Gastroesophageal sphincter (tissue), 4 donors: Measurements from ENCODE around the gene LAMC2. TPM values are rescaled to one million over a fixed set of nuclear protein-coding genes. Genes with fewer than 3 reads are reported as not detected.

Source experiments
- ATAC-seq: fragments of 150-250 bp; one replicate; pipeline ENCODE4 v1.9.1; 2016; ENCODE audit warnings: mild to moderate bottlenecking, moderate library complexity
- H3K27ac ChIP-seq, 4 donors: fragments of 200-600 bp; sonication (generic) in 3 of 4; 1 replicate in 3 of 4; 2 replicates in 1 of 4; pipeline ENCODE4 v1.5.1; 2016 to 2019
- H3K27me3 ChIP-seq: fragments of 200-600 bp; sonication (generic); one replicate; pipeline ENCODE4 v1.5.1; 2019
- H3K36me3 ChIP-seq, 2 donors: fragments of 200-600 bp; sonication (generic); one replicate each; pipeline ENCODE4 v1.5.1; 2019; ENCODE audit warnings: control low read depth in 1 of 2
- H3K4me1 ChIP-seq, 3 donors: fragments of 200-600 bp; sonication (generic); 1 replicate in 2 of 3; 2 replicates in 1 of 3; pipeline ENCODE4 v1.5.1; 2016 to 2019; ENCODE audit warnings: control low read depth in 2 of 3
- H3K4me3 ChIP-seq, 2 donors: fragments of 200-600 bp; sonication (generic); one replicate each; pipeline ENCODE4 v1.5.1; 2019; ENCODE audit warnings: mild to moderate bottlenecking in 1 of 2, moderate library complexity in 1 of 2
- H3K9me3 ChIP-seq, 3 donors: fragments of 200-600 bp; sonication (generic); one replicate each; pipeline ENCODE4 v1.5.1; 2017 to 2019; ENCODE audit warnings: control low read depth in 2 of 3
- CTCF ChIP-seq, 4 experiments: fragments of 200-600 bp in 2 of 4; fragments of 450-650 bp in 2 of 4; sonication (generic) in 1 of 4; IDR thresholded peaks; one replicate each; pipeline ENCODE4 v1.5.1; 2017 to 2019; ENCODE audit warnings: antibody characterized with exemption in 4 of 4, mild to moderate bottlenecking in 2 of 4, moderate library complexity in 2 of 4
- EP300 ChIP-seq: sonication (generic); formaldehyde crosslinking; IDR thresholded peaks from one replicate; pipeline ENCODE4 v1.6.1; 2017; ENCODE audit warnings: antibody characterized with exemption, mild to moderate bottlenecking
- POLR2A ChIP-seq, 2 donors: fragments of 450-650 bp; IDR thresholded peaks; one replicate each; pipeline ENCODE4 v1.6.1; 2017; ENCODE audit warnings: antibody characterized with exemption in 2 of 2, mild to moderate bottlenecking in 2 of 2, moderate library complexity in 1 of 2
- POLR2AphosphoS5 ChIP-seq: sonication (generic); formaldehyde crosslinking; IDR thresholded peaks from one replicate; pipeline ENCODE4 v1.6.1; 2017; ENCODE audit warnings: antibody characterized with exemption
- WGBS, 2 donors: methylation state at CpG; one replicate each; pipeline ENCODE4 v1.1.5; 2018; ENCODE audit warnings: low coverage in 1 of 2; 5-methylcytosine and 5-hydroxymethylcytosine counted together
- total RNA-seq, 4 donors: library from RNA; depleted of rRNA; stranded (reverse); fragments of >200 nt; gene quantifications; one replicate each; pipeline ENCODE4 v1.1.0, GENCODE V29; 2016

LAMC2 gene
- total RNA-seq, 4 donors from 2014 or later: 10.2 to 43.4 (median 18.4) TPM

- no peak for TF ChIP-seq POLR2A (IDR thresholded peaks at IDR 0.05)
- TF ChIP-seq CTCF (IDR thresholded peaks at IDR 0.05): no peak
- no peak for TF ChIP-seq POLR2AphosphoS5
- TF ChIP-seq EP300: no peak
- no peaks in the 10 kb centered on the region for H3K4me1 ChIP-seq
- H3K27ac ChIP-seq: no peak overlapping the region
- H3K4me3 ChIP-seq: no peak overlapping the region
- H3K9me3 ChIP-seq: peaks cover 0 to 9% (median 0%) of the 10 kb centered on the region in 3 donors
- H3K36me3 ChIP-seq: no peaks in the 10 kb centered on the region
- 95% methylated on average over 5 of the region's 5 CpGs; no CpG with 5 or more reads in 1 of the 2 donors for WGBS, 2 donors
- H3K27me3 ChIP-seq: no peaks in the 10 kb centered on the region
- ATAC-seq: no peak
These were observed 63.9 kb downstream of the LAMC2 start for GRCh38 chr1:183249941-183250452.

- TF ChIP-seq EP300 (no peak), POLR2A (IDR thresholded peaks at IDR 0.05) (no peak), CTCF (IDR thresholded peaks at IDR 0.05) (no peak), POLR2AphosphoS5 (no peak)
- Histone ChIP-seq H3K9me3 (peaks cover 0 to 13% (median 0%) of the 10 kb centered on the region in 3 donors), H3K36me3 (no peaks in the 10 kb centered on the region), H3K4me3 (no peak overlapping the region), H3K27ac (no peak overlapping the region), H3K4me1 (no peaks in the 10 kb centered on the region), H3K27me3 (no peaks in the 10 kb centered on the region)
- no peak for ATAC-seq
- WGBS, 2 donors: 95 to 98% methylated on average over 11 to 12 of the region's 12 CpGs
These were observed 65.3 kb downstream of the LAMC2 start for GRCh38 chr1:183251101-183251958.

GRCh38 chr1:183251959-183252450 is 65.9 kb downstream of the LAMC2 start:
- Histone ChIP-seq H3K27me3 (no peaks in the 10 kb centered on the region), H3K9me3 (peaks cover 0 to 13% (median 0%) of the 10 kb centered on the region in 3 donors), H3K27ac (no peak overlapping the region), H3K36me3 (no peaks in the 10 kb centered on the region), H3K4me1 (no peaks in the 10 kb centered on the region), H3K4me3 (no peak overlapping the region)
- TF ChIP-seq POLR2A (IDR thresholded peaks at IDR 0.05) (no peak), EP300 (no peak), POLR2AphosphoS5 (no peak)
- ATAC-seq: no peak
- 91% methylated on average over 6 of the region's 8 CpGs; no CpG with 5 or more reads in 1 of the 2 donors for WGBS, 2 donors

- no peak overlapping the region for H3K4me3 ChIP-seq
- H3K27ac ChIP-seq: no peak overlapping the region
- H3K9me3 ChIP-seq: peaks cover 0 to 13% (median 0%) of the 10 kb centered on the region in 3 donors
- no peak for ATAC-seq
- 81 to 100% methylated on average over 1 of the region's 1 CpG for WGBS, 2 donors
- no peak for TF ChIP-seq POLR2A (IDR thresholded peaks at IDR 0.05)
- no peak for TF ChIP-seq EP300
- no peak for TF ChIP-seq POLR2AphosphoS5
- TF ChIP-seq CTCF (IDR thresholded peaks at IDR 0.05): no peak
- no peaks in the 10 kb centered on the region for H3K36me3 ChIP-seq
- no peaks in the 10 kb centered on the region for H3K27me3 ChIP-seq
- no peaks in the 10 kb centered on the region for H3K4me1 ChIP-seq
These were observed 69.0 kb downstream of the LAMC2 start for GRCh38 chr1:183255073-183255472.

GRCh38 chr1:183259924-183260323 is 73.9 kb downstream of the LAMC2 start:
- Histone ChIP-seq H3K9me3 (peaks cover 0 to 5% (median 0%) of the 10 kb centered on the region in 3 donors), H3K4me1 (no peaks in the 10 kb centered on the region), H3K27ac (no peak overlapping the region), H3K4me3 (no peak overlapping the region), H3K27me3 (no peaks in the 10 kb centered on the region), H3K36me3 (no peaks in the 10 kb centered on the region)
- 87 to 91% methylated on average over 3 to 5 of the region's 5 CpGs for WGBS, 2 donors
- ATAC-seq: no peak
- TF ChIP-seq POLR2A (IDR thresholded peaks at IDR 0.05) (no peak), CTCF (IDR thresholded peaks at IDR 0.05) (no peak), EP300 (no peak), POLR2AphosphoS5 (no peak)
